Colonic mucosa (tissue), 4 donors: ENCODE measurements around the gene NPIPB2. TPM values are rescaled to one million over a fixed set of nuclear protein-coding genes. Genes with fewer than 3 reads are reported as not detected.
A peak's percentile ranks its signal among the peaks of the same experiment; 100 is the strongest.

Source experiments
- DNase-seq: peaks from one replicate; pipeline ENCODE4 v3.0.0-alpha.2; 2020
- H3K27ac ChIP-seq: fragments of 200-600 bp; one replicate; pipeline ENCODE4 v1.8.0; 2021
- H3K27me3 ChIP-seq: fragments of 200-600 bp; one replicate; pipeline ENCODE4 v1.8.0; 2021
- H3K36me3 ChIP-seq: fragments of 200-600 bp; one replicate; pipeline ENCODE4 v1.8.0; 2021
- H3K4me1 ChIP-seq: fragments of 200-600 bp; one replicate; pipeline ENCODE4 v1.8.0; 2021; ENCODE audit warnings: mild to moderate bottlenecking
- H3K4me3 ChIP-seq: fragments of 200-600 bp; one replicate; pipeline ENCODE4 v1.8.0; 2021
- H3K9ac ChIP-seq, 2 donors: one replicate each; pipeline ENCODE4 v1.7.0; 2013; ENCODE audit warnings: control low read depth in 2 of 2, low read depth in 2 of 2, low read length in 2 of 2
- H3K9me3 ChIP-seq: fragments of 200-600 bp; one replicate; pipeline ENCODE4 v1.8.0; 2021
- CTCF ChIP-seq: fragments of 200-600 bp; IDR thresholded peaks from one replicate; pipeline ENCODE4 v1.8.0; 2022; ENCODE audit warnings: antibody characterized with exemption, mild to moderate bottlenecking
- intact Hi-C: fragments of 100-400 bp; cut with DNase I; formaldehyde crosslinking; loops from one replicate; pipeline ENCODE4 v1.14.1; 2022
- total RNA-seq, 2 donors: library from RNA; stranded (reverse); fragmentation: NEBNext Ultra II Directional in 1 of 2; extraction: Animal tissue kit (Norgen Biotek cat#: 25700) in 1 of 2; gene quantifications; one replicate each; pipeline ENCODE4 v1.2.1, GENCODE V29; 2021
- donor health status: healthy.
- donor health status: DM: no; HTN: no; CAD: no.
- donor health status: DM: no; HTN: no; CAD: no.

The NPIPB2 gene
- total RNA-seq, 2 donors from 2014 or later = 2.4 to 9.3 TPM

GRCh38 chr16:11916524-11917285 is 25.1 kb downstream of the NPIPB2 start:
- H3K4me1 ChIP-seq = peaks cover 8% of the 10 kb centered on the region
- H3K9ac ChIP-seq = peak overlapping the region; percentile 68 to 84
- H3K4me3 ChIP-seq = peak overlapping the region; percentile 82
- TF ChIP-seq CTCF = no peak
- no peaks in the 10 kb centered on the region for H3K36me3 ChIP-seq
- H3K27ac ChIP-seq = peak overlapping the region; percentile 95
- no peaks in the 10 kb centered on the region for H3K27me3 ChIP-seq
- intact Hi-C loops = no loop called here
- H3K9me3 ChIP-seq = no peaks in the 10 kb centered on the region
- DNase-seq = peak; percentile 78

- peak within 1 kb of the TSS; percentile 95 for H3K27ac ChIP-seq
- intact Hi-C loops = no loop called here
- no peaks in the 10 kb centered on the region for H3K36me3 ChIP-seq
- DNase-seq = peak; percentile 98
- H3K9ac ChIP-seq = peak within 1 kb of the TSS; percentile 91 to 97
- no peaks in the 10 kb centered on the region for H3K27me3 ChIP-seq
- peaks cover 8% of the 10 kb centered on the region for H3K4me1 ChIP-seq
- no peak for TF ChIP-seq CTCF
- no peaks in the 10 kb centered on the region for H3K9me3 ChIP-seq
- peak within 1 kb of the TSS; percentile 82 for H3K4me3 ChIP-seq
These were observed 26.0 kb downstream of the NPIPB2 start, which contains the start of gene GSPT1 for GRCh38 chr16:11915644-11916523. Gene GSPT1 (minus strand): TSS chr16:11915956. CDS start chr16:11915720, 236 bp downstream.

- TF ChIP-seq CTCF = no peak
- peak; percentile 33 for DNase-seq
These were observed 26.7 kb downstream of the NPIPB2 start for GRCh38 chr16:11915114-11915643.

GRCh38 chr16:11914210-11915113 is 27.4 kb downstream of the NPIPB2 start:
- peak overlapping the region; percentile 82 for H3K4me3 ChIP-seq
- H3K36me3 ChIP-seq = no peaks in the 10 kb centered on the region
- peaks cover 8% of the 10 kb centered on the region for H3K4me1 ChIP-seq
- H3K27ac ChIP-seq = peak overlapping the region; percentile 95
- TF ChIP-seq CTCF = no peak
- H3K9me3 ChIP-seq = no peaks in the 10 kb centered on the region
- H3K27me3 ChIP-seq = no peaks in the 10 kb centered on the region
- H3K9ac ChIP-seq = peak overlapping the region; percentile 91 to 97
- peak; percentile 62 for DNase-seq
- intact Hi-C loops = loop anchor here (5.0 kb wide), 1 partner anchor 62 kb away; the partner anchor contains the start of gene RSL1D1

More at GRCh38 chr16:11915114-11915643, 26.7 kb downstream of the NPIPB2 start:
- peak overlapping the region; percentile 95 for H3K27ac ChIP-seq
- H3K9ac ChIP-seq = peak overlapping the region; percentile 91 to 97
- H3K4me3 ChIP-seq = peak overlapping the region; percentile 82
- H3K27me3 ChIP-seq = no peaks in the 10 kb centered on the region
- H3K9me3 ChIP-seq = no peaks in the 10 kb centered on the region
- H3K36me3 ChIP-seq = no peaks in the 10 kb centered on the region
- intact Hi-C loops = no loop called here
- peaks cover 8% of the 10 kb centered on the region for H3K4me1 ChIP-seq
